ENCODE results near the gene CDKN1B.

CDKN1B gene

DNA sequence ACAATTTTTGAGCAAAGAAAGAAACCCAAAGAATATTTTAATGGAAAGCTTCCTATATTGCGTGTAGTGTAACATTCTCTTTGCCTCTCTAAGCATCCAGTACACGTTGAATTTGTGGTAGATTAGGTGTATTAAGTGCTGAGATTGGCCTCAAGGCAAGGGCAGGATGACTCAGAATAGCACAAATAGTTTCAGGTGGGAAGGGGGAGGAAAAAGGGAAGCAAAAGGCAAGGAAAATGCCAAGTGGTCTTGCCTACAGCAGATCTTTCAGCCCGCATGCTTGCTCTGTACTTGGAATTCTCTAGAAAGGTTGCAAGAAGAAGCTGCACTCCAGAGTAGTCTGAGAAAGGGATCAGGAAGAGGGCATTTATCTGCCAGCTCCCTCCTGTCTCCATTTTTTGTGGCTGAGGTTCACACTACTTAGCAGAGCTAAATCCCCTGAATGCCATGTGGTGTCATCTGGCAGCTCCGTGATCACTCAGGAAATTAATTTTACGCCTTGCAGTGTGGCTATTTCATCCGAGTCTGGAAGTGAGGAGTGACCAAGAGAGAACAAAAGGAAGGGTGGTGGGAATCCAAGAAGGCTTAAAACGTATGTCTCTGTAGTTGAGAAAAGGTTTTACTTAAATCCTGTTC, 28.5 kb downstream of the CDKN1B start:
- no peak for DNase-seq (ENCODE audit: low read depth)
- TF ChIP-seq CTCF (IDR thresholded peaks at IDR 0.05; ENCODE audit: low read depth, low read length) (no peak), MYC (IDR thresholded peaks at IDR 0.05; ENCODE audit: low read depth, low read length) (no peak), POLR2A (IDR thresholded peaks at IDR 0.05; ENCODE audit: extremely low read depth, insufficient read length) (no peak)
- TF ChIP-seq, protein P1, sequence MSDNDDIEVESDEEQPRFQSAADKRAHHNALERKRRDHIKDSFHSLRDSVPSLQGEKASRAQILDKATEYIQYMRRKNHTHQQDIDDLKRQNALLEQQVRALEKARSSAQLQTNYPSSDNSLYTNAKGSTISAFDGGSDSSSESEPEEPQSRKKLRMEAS (IDR thresholded peaks at IDR 0.05; ENCODE audit: low read depth, low read length) = no peak
- H3K4me3 ChIP-seq (ENCODE audit: low read depth, low read length) = no peak overlapping the region

DNA sequence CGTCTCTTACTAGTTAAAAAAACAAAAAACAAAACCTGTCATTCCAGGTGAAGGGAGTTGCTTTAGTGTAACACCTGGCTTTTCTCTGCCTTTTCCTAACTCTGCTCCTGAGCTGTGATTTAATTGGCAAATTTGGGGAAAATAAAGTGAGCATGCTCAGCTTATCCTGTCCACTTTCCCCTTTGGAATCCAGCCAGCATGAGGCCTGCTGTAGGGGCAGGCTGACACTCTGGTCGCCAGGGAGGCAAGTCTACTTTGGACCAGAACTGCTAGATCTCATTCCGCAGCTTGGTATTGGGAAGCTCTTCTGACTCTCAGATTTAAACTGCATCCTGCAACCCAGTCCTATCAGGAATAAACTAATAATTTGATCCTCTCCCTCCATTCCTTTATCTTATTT, 30.1 kb downstream of the CDKN1B start:
- DNase-seq (ENCODE audit: low read depth) = no peak

GRCh38 chr12:12748044-12748443, 30.9 kb downstream of the CDKN1B start:
- TF ChIP-seq, protein P1 (IDR thresholded peaks at IDR 0.05; ENCODE audit: low read depth, low read length) = no peak
- TF ChIP-seq CTCF (IDR thresholded peaks at IDR 0.05; ENCODE audit: low read depth, low read length) (no peak), MYC (IDR thresholded peaks at IDR 0.05; ENCODE audit: low read depth, low read length) (no peak), POLR2A (IDR thresholded peaks at IDR 0.05; ENCODE audit: extremely low read depth, insufficient read length) (no peak)
- DNase-seq (ENCODE audit: low read depth) = no peak
- H3K4me3 ChIP-seq (ENCODE audit: low read depth, low read length) = no peak overlapping the region

More for the DNA sequence above, 30.1 kb downstream of the CDKN1B start:
- no peak overlapping the region for H3K4me3 ChIP-seq (ENCODE audit: low read depth, low read length)
- TF ChIP-seq MYC (IDR thresholded peaks at IDR 0.05; ENCODE audit: low read depth, low read length) (no peak), POLR2A (IDR thresholded peaks at IDR 0.05; ENCODE audit: extremely low read depth, insufficient read length) (no peak), CTCF (IDR thresholded peaks at IDR 0.05; ENCODE audit: low read depth, low read length) (no peak)
- TF ChIP-seq, protein P1 (IDR thresholded peaks at IDR 0.05; ENCODE audit: low read depth, low read length) = no peak

DNA sequence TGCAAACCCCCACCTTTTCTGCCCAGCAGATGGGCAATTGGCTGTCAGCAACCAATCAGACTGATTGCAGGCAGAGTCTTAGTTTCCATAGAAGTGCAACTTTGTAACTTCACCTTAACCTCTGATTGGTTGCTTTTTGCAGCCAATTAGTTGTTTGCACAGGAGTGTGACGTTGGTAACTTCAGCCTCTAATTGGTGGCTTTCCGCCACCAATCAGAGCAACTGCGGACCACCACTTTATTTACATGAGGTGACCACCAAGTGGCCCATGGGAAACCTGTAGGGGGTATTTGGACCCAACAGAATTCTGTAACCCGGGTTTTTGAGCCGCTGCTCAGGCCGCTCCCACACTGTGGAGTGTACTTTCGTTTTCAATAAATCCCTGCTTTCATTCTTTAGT, 32.3 kb downstream of the CDKN1B start:
- H3K4me3 ChIP-seq (ENCODE audit: low read depth, low read length) = no peak overlapping the region
- TF ChIP-seq, protein P1 (IDR thresholded peaks at IDR 0.05; ENCODE audit: low read depth, low read length) = no peak
- TF ChIP-seq POLR2A (IDR thresholded peaks at IDR 0.05; ENCODE audit: extremely low read depth, insufficient read length) (no peak), MYC (IDR thresholded peaks at IDR 0.05; ENCODE audit: low read depth, low read length) (no peak), CTCF (IDR thresholded peaks at IDR 0.05; ENCODE audit: low read depth, low read length) (no peak)
- no peak for DNase-seq (ENCODE audit: low read depth)

DNA sequence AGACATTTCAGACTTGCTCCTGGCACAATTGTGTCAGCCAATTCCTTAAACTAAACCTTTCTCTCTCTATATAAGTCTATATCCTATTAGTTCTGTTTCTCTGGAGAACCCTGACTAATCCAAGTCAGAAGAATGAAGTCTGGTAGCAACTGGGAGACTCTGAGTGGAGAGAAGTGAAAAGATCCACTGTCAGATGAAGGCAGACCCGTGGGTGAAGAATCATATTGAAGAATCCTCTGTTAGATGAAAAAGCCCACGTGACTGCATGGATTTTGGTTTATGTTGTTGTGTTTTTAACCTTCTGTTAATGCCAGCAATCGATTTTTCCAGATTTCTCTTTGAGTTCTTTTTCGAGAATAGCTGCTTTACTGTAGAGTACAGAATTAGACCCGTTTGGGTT, 38.8 kb downstream of the CDKN1B start:
- no peak overlapping the region for H3K4me3 ChIP-seq (ENCODE audit: low read depth, low read length)
- no peak for TF ChIP-seq MYC (IDR thresholded peaks at IDR 0.05; ENCODE audit: low read depth, low read length)
- TF ChIP-seq POLR2A (IDR thresholded peaks at IDR 0.05; ENCODE audit: extremely low read depth, insufficient read length) = no peak
- TF ChIP-seq CTCF (IDR thresholded peaks at IDR 0.05; ENCODE audit: low read depth, low read length) = no peak
- TF ChIP-seq, protein P1 (IDR thresholded peaks at IDR 0.05; ENCODE audit: low read depth, low read length) = no peak
- DNase-seq (ENCODE audit: low read depth) = no peak
